Mononuclear cell (primary cell): ENCODE results near the gene AUP1. TPM values are rescaled to one million over a fixed set of nuclear protein-coding genes. Genes with fewer than 3 reads are reported as not detected.
"Not testable (repeated sequence)": the region's sequence is repeated elsewhere in the genome, so short reads cannot be mapped to it uniquely, and the experiment has no call there.

Experiments used
- H3K27me3 ChIP-seq: 2 replicates; pipeline ENCODE4 v1.6.0; 2011; ENCODE audit warnings: low read length, control low read depth; ENCODE audit not compliant: insufficient read depth
- H3K4me1 ChIP-seq: 2 replicates; pipeline ENCODE4 v1.5.1; 2011; ENCODE audit warnings: mild to moderate bottlenecking, low read length, control low read depth; ENCODE audit not compliant: insufficient read depth
- H3K4me3 ChIP-seq: 2 replicates; pipeline ENCODE4 v1.5.1; 2011; ENCODE audit warnings: mild to moderate bottlenecking, low read length, moderate library complexity
- H3K9me3 ChIP-seq: 2 replicates; pipeline ENCODE4 v1.5.1; 2011; ENCODE audit warnings: low read depth, mild to moderate bottlenecking, control low read depth, low read length
- total RNA-seq: library from RNA; depleted of rRNA; stranded (reverse); fragments of >200 nt; gene quantifications from one replicate; pipeline ENCODE4 v1.2.3, GENCODE V29; 2012

AUP1 gene
- total RNA-seq, 1 donor = 115 TPM

- Histone ChIP-seq H3K27me3 (no peaks in the 10 kb centered on the region), H3K4me1 (peaks cover 5% of the 10 kb centered on the region), H3K4me3 (no peak overlapping the region), H3K9me3 (no peaks in the 10 kb centered on the region)
Measured at GRCh38 chr2:74488643-74489481, 40.6 kb downstream of the AUP1 start.

GRCh38 chr2:74486141-74486540 lies 43.4 kb downstream of the AUP1 start:
- Histone ChIP-seq H3K9me3 (no peaks in the 10 kb centered on the region), H3K4me3 (no peak overlapping the region), H3K27me3 (no peaks in the 10 kb centered on the region), H3K4me1 (peaks cover 24% of the 10 kb centered on the region)

- H3K9me3 ChIP-seq, H3K27me3 ChIP-seq: not testable (repeated sequence)
- peak overlapping the region; percentile 86 for H3K4me3 ChIP-seq
- peaks cover 33% of the 10 kb centered on the region for H3K4me1 ChIP-seq
Measured at GRCh38 chr2:74483675-74484164, 45.8 kb downstream of the AUP1 start.

- no peaks in the 10 kb centered on the region for H3K27me3 ChIP-seq
- H3K9me3 ChIP-seq = no peaks in the 10 kb centered on the region
- peaks cover 33% of the 10 kb centered on the region for H3K4me1 ChIP-seq
- peak within 1 kb of the TSS; percentile 86 for H3K4me3 ChIP-seq
Measured at GRCh38 chr2:74482801-74483674, 46.5 kb downstream of the AUP1 start, which contains the start of the genes CCDC142 and TTC31. Gene CCDC142, minus strand, starts transcription at chr2:74482998. Its CDS starts 161 bp downstream, at chr2:74482837. Gene TTC31, plus strand, starts transcription at chr2:74483081. Its CDS starts 15 bp downstream, at chr2:74483096.

DNA sequence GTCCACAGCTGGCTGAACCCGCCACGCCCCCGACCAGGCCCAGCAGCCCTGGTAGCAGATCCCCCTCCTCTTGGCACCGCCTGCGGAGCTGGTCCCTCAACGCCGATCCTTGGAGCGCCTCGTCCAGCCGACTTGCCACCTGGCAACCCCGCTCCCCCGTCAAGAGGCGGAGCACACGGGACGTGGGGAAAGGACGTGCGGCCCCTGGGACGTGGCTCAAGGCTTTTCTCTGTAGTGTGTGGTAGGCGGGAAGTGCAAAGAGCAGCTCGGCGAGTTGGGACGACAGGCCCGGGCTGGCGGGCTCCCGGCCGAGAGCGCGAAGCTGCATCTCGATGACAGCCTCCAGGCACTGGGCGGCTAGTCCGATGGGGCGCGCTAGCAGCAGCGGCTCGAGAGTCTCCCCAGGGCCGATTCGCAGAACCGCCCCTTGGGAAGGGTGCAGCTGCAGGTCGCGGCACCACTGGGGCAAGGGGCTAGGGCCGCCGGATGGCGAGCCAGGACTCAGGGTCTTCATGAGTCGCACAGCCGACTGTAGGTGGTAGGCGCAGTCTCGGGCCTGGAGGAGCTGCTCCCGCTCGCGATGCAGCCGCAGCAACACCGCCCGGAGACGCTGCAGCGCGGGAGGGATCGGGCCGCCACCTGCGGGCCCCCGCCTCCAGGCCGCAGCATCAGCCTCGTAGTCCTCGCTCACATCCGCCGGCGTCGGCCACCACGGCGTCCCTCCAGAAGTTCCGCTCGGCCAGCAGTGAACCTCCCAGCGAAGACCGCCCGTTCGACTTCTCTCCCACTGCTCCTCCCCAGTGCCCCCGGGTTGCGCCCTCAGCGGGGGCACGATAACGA lies 47.3 kb downstream of the AUP1 start:
- Histone ChIP-seq H3K27me3 (no peaks in the 10 kb centered on the region), H3K9me3 (no peaks in the 10 kb centered on the region), H3K4me1 (peaks cover 39% of the 10 kb centered on the region), H3K4me3 (peak overlapping the region; percentile 86)

DNA sequence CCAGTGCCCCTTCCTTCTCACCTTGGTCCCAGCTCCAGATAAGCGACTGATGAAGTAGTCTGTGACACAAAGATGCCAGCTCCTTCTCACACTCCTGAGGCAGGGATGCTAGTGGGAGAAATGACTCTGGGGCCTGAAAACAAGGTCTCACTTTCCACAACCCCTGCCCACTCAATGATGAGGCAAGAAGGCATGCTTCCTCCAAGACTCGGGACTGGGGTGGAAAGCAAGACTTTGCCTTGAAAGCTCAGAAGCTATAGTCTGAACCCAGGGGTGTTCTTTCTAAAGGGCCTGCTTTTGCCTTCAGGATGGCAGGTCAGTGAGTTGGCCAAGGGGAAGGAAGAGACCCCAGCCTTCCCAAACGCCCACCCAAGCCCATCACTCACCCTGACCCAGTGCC lies 48.1 kb downstream of the AUP1 start:
- Histone ChIP-seq H3K27me3 (no peaks in the 10 kb centered on the region), H3K4me3 (no peak overlapping the region), H3K4me1 (peaks cover 46% of the 10 kb centered on the region), H3K9me3 (no peaks in the 10 kb centered on the region)

Other genes starting within 250 kb of the AUP1 start
- 6.7 TPM for gene SLC4A5, start 186.3 kb downstream of the AUP1 start, total RNA-seq
- gene DCTN1, start 149.4 kb downstream of the AUP1 start, total RNA-seq = 41.8 TPM
- 0.94 TPM for gene C2orf81, start 108.1 kb downstream of the AUP1 start, total RNA-seq
- gene WDR54, start 108.0 kb downstream of the AUP1 start, total RNA-seq = 9.3 TPM
- 0.31 TPM for gene RTKN, start 87.8 kb downstream of the AUP1 start, total RNA-seq
- 15.3 TPM for gene INO80B, start 74.6 kb downstream of the AUP1 start, total RNA-seq
- 18.5 TPM for gene WBP1, start 71.3 kb downstream of the AUP1 start, total RNA-seq
- 17.1 TPM for gene MOGS, start 64.3 kb downstream of the AUP1 start, total RNA-seq
- gene MRPL53, start 57.0 kb downstream of the AUP1 start, total RNA-seq = 8.3 TPM
- gene CCDC142, start 46.7 kb downstream of the AUP1 start, total RNA-seq = 8.3 TPM
- gene TTC31, start 46.6 kb downstream of the AUP1 start, total RNA-seq = 14.0 TPM
- gene LBX2, start 30.1 kb downstream of the AUP1 start, total RNA-seq = 0.21 TPM
- gene PCGF1, start 22.0 kb downstream of the AUP1 start, total RNA-seq = 12.1 TPM
- gene TLX2, start 15.3 kb downstream of the AUP1 start, total RNA-seq = 0.10 TPM
- not detected for gene DQX1, start 3.5 kb downstream of the AUP1 start, total RNA-seq
- gene HTRA2, start 227 bp upstream of the AUP1 start, total RNA-seq = 17.9 TPM
- 3.9 TPM for gene LOXL3, start 24.2 kb upstream of the AUP1 start, total RNA-seq
- 2.9 TPM for gene DOK1, start 25.0 kb upstream of the AUP1 start, total RNA-seq
- 0.31 TPM for gene M1AP, start 118.6 kb upstream of the AUP1 start, total RNA-seq
- gene SEMA4F, start 124.5 kb upstream of the AUP1 start, total RNA-seq = 2.0 TPM